HG02571 (cell line): Measurements from ENCODE around the gene TEX264.
"Not testable (repeated sequence)": the region's sequence is repeated elsewhere in the genome, so short reads cannot be mapped to it uniquely, and the experiment has no call there.

Experiments used
- ATAC-seq: cut with Tn5 transposase; IDR thresholded peaks from one replicate; pipeline ENCODE4 v1.9.1; 2021; ENCODE audit warnings: mild to moderate bottlenecking, moderate library complexity; ENCODE audit not compliant: unreplicated experiment

The TEX264 gene

DNA sequence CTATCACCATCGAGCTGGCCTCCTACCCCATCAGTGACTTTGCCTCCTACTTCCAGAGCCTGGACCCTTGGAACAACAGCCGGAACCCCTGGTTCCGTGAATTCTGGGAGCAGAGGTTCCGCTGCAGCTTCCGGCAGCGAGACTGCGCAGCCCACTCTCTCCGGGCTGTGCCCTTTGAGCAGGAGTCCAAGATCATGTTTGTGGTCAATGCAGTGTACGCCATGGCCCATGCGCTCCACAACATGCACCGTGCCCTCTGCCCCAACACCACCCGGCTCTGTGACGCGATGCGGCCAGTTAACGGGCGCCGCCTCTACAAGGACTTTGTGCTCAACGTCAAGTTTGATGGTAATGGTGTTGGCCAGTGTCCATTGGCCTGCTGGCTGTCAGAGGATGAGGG lies 41.9 kb downstream of the TEX264 start:
- ATAC-seq, result no peak

DNA sequence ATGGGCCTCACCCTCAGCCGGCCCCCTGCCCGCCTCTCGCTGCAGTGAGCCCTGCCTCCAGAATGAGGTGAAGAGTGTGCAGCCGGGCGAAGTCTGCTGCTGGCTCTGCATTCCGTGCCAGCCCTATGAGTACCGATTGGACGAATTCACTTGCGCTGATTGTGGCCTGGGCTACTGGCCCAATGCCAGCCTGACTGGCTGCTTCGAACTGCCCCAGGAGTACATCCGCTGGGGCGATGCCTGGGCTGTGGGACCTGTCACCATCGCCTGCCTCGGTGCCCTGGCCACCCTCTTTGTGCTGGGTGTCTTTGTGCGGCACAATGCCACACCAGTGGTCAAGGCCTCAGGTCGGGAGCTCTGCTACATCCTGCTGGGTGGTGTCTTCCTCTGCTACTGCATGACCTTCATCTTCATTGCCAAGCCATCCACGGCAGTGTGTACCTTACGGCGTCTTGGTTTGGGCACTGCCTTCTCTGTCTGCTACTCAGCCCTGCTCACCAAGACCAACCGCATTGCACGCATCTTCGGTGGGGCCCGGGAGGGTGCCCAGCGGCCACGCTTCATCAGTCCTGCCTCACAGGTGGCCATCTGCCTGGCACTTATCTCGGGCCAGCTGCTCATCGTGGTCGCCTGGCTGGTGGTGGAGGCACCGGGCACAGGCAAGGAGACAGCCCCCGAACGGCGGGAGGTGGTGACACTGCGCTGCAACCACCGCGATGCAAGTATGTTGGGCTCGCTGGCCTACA lies 44.4 kb downstream of the TEX264 start:
- ATAC-seq, result no peak

DNA sequence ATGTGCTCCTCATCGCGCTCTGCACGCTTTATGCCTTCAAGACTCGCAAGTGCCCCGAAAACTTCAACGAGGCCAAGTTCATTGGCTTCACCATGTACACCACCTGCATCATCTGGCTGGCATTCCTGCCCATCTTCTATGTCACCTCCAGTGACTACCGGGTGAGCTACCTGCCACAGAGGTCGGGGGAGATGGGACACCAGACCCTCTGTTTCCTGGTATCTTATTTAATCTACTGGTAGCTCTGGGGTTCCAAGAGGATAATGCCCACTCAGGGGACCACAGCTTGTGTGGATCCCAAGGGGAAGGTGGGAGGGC lies 44.9 kb downstream of the TEX264 start:
- no peak for ATAC-seq

DNA sequence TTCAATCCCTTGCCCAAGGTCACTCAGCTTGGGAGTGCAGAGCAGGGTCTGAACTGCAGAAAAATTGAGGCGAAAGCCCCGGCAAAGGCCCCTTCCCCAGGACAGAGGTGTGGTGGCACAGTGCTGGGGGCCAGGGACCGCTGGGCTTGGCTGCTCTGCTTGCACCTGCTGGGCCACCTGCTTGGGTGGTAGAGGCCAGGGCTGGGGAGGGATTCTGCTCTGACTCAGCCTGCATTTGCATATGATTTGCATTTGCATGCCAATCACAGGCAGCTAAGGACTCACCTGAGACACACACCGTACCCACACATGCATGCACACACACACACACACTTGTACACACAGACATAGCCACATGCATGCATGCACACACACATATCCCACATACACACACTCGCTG lies 45.8 kb downstream of the TEX264 start:
- ATAC-seq, result no peak

DNA sequence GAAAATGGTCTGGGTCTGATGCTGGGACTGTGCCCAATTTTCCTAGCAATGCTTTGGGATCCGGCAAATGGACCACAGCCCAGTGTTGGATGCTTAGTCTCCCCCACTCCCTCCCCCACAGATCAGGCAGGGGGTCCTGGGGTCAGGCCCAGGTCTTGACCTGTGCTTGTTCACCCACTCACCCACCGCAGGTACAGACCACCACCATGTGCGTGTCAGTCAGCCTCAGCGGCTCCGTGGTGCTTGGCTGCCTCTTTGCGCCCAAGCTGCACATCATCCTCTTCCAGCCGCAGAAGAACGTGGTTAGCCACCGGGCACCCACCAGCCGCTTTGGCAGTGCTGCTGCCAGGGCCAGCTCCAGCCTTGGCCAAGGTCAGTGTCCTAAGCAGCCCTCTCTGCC lies 46.4 kb downstream of the TEX264 start:
- ATAC-seq, result no peak

DNA sequence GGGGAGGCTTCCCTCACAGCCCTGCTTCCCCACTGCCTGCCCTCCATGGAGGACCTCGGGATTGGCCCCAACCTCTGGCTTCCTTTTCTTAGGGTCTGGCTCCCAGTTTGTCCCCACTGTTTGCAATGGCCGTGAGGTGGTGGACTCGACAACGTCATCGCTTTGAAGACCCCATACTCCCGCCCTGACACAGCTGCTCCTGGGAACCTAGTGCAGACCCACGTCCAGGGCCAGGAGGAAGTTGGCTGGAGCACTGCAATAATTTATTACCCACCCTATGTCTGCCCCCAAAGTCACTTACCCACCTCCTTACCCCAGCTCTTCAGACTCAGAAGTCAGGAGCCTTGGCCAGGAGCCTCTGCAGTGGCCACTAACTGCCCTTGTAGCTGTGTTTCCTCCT lies 46.9 kb downstream of the TEX264 start:
- no peak for ATAC-seq

DNA sequence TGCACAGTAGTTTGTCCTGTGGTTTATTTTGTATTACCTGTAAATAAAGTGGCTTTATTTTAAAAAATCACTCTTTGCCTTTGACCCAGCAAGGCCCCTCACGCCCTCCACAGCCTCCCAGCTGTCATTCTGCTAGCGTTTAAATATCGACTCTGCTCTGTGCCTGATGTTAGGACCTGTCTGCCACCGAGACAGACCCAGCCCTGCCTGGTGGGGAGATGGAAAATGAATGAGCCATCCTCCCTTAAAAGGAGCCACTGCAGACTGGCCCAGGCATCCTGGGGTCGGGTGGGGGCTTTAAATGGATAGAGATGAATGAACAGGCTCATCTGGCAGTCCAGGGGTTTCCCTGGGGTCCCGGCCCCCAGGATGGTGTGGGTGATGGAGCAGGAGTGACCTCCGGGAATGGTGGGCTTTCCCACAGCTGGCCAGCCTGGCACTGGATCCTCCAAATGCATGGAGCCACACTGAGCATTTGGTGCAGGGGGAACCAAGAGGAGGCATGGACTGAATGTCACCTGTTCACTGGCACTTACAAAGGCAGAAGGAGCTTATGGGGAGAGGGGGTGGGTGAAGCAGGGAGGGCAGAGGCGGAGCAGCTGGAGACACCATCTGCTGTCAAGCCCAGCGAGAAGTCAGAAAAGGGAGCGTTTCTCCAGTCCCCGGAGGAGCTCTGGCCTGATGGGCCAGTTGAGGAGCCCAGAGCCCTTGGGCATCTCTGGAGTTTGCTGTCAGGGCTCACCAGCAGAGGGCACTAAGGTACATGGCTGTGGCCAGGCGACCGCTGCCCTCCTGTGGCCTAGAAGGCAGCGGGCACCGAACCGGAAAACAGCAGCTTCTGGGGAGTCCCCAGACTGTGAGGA lies 47.7 kb downstream of the TEX264 start:
- no peak for ATAC-seq

DNA sequence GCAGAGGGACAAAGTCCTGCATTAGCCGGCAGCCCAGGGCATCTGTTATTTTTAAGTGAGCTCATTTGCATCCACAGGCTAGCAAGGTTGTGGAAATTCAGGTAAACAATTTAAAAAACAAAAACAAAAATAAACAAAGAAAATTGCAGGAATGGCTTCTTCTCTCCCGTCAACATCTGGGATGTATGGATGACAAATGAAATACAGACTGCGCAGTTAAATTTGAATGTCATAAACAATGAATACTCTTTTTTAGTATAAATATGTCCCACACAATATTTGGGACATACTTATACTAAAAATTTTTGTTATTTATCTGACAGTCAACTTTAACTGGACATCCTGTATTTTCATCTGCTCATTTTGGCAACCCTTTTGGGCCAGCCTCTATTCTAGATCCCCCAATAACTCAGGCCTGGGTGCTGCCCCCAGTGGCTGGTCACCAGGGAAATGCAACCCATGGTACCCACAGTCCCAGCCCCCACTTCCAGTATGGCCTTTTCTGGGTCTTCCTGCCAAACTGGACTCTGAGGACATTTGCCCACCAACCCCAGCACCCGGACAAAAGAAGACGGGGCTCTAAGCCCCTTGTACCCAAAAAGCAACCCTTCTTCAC lies 48.5 kb downstream of the TEX264 start:
- ATAC-seq, result no peak

DNA sequence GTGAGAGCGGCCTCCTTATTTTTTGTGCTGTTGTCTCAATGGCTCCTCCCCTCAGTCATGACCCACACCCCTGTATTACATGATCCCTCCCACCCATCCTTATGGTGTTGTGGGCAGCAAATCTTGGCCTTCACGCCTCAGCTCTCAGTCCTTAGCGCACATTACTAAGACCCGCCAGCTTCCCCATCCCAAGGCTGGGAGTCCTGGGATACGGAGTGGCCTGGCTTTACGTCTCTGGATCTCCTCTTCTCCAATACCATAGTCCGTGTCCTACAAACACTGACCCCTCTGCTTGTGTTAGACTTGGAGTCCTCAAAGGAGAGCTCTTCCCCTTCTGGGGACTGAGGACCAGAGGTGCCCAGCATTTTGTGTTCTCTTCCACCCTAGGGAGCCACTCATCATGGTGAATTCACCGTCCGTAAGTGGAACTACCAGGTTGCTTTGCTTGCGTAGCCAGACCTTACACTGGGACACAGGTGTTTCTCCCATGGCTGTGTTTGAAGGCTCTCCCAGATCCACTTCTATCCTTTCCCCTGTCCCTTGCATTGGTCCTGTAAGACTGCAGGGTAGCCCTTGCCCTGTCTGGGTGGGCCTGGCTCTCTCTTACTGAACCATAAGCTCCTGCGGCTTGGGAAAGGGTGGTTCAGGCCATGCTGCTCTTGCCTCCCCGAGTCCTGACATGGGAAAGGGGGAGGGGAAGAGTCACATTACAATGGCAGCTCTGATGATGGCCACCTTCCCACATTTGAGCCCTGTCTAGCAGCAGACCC lies 49.4 kb downstream of the TEX264 start:
- no peak for ATAC-seq

DNA sequence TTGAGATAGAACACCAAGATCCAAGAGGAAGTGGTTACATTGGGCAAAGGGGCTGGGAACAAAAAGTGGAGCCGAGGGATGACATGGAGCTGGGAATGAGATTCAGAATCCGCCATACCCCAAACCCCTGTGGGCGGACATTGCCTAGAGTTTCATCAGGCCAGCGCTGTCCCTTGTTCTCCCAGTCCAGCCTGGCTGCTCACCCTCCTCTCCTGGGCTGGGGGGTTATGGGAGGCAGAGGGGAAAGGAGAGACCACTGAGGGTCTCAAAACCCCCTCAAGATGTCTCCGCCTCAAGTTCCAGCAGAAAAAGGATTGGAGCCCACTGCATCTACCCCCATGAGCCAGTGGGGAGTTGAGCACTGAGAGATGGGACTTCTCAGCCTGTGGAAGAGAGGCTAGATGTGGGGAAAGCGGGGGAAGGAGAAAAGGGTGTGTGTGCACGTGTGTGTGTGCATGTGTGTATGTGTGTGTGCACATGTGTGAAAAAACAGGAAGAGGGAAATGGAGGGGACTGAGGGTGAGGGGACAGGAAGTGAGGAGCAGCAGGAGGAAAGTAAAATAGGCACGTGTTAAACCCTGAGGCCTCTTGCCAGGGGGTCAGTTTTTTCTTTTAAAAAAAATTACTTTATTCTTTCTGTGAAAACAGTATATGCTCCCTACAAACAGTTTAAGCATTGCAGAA lies 50.2 kb downstream of the TEX264 start:
- ATAC-seq, result no peak

DNA sequence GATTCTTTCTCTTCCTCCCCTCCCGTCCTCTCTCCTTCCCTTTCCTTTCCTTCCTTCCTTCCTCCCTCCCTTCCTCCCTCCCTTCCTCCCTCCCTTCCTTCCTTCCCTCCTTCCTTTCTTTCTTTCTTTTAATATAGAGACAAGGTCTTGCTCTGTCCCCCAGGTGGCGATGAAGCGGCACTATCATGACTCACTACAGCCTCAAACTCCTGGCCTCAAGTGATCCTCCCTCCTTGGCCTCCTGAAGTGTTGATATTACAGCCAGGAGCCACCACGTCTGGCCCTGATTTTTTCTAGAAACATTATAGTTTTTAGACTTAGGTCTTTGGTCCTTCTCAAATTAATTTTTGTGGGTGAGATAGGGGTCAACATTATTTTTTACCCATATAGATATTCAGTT lies 51.3 kb downstream of the TEX264 start:
- ATAC-seq, result no peak

DNA sequence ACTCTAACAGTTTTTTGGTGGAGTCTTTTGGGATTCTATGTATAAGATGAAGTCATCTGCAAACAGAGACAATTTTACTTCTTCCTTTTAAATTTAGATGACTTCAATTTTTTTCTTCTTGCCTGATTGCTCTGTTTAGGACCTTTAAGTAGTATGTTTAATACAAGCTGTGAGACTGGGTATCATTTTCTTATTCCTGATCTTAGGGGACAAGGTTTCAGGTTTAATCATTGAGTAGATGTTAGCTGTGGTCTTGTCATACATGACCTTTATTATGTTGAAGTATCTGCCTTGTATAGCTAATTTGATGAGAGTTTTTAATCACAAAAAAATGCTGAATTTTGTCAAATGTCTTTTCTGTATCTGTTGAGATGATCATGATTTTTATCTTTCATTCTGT lies 56.4 kb downstream of the TEX264 start:
- ATAC-seq, result no peak

DNA sequence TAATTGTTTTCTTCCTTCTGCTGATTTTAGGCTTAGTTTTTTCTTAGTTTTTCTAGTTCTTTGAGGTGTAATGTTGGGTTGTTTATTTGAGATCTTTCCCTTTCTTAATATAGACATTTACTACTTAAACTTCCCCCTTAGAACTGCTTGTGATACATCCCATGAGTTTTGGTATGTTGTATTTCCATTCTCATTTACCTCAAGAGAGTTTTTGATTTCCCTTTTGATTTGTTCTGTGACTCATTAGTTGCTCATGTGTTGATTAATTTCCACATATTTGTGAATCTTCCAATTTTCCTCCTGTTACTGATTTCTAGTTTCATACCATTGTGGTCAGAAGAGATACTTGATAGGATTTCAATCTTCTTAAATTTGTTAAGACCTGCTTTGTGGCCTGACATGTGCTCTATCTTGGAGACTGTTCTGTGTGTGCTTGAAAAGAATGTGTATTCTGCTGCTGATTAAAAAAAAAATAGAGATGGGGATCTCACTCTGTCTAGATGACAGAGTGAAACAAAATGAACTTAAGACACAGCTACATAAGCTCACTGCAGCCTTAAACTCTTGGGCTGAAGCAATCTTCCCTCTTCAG lies 58.1 kb downstream of the TEX264 start:
- no peak for ATAC-seq

DNA sequence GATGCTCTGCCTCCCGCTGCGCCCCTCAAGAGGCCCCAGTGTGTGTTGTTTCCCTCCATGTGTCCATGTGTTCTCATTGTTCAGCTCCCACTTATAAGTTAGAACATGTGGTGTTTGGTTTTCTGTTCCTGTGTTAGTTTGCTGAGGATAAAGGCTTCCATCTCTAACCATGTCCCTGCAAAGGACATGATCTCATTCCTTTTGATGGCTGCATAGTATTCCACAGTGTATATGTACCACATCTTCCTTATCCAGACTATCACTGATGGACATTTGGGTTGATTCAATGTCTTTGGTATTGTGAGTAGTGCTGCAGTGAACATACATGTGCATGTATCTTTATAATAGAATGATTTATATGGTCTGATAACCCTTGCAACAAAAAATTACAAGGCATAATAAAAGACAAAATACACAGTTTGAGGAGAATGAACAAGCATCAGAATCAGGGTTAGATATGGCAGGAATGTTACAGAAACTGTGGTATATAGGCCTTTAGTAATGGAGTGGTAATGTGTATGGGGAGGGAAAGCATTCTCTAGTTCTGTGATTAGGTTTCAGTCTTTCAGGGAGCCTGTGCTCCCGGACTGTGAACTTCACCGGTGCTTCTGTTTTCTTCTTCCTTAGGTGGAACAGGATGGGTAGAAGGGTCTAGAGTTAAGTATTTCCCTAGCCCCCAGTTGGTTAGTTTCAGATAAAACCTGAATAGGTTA lies 63.0 kb downstream of the TEX264 start:
- no peak for ATAC-seq

DNA sequence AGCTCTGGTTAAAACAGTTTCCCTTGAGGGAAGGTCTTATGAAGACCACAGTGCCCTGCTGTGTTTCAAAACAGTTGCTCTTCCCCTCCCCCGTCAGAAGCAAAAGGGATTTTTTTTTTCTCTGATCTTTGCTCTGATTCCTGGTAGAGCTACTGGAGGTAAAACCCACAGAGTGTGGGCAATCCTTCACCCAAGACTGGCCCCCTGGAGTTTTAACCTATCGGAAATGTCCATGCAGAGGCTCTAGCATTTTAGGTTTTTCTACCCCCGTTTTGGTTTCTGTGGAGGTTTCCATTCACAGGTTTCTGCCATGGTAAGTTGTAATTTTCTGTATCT lies 63.5 kb downstream of the TEX264 start:
- ATAC-seq, result no peak

DNA sequence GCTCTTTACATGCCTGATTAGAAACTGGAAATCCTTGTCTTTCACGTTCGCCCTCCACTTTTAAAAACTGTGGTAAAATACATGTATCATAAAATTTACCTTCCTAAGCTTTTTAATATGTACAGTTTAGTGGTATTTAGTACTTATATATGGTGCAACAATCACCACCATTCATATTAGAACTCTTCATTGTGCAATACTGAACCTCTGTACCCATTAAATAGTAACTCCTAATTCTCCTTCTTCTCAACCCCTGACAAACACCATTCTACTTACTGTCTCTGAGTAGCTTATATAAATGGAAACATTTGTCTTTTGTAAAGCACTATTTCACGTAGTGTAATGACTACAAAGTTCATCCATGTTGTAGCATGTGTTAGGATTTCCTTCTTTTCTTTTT lies 64.0 kb downstream of the TEX264 start:
- ATAC-seq, result no peak

DNA sequence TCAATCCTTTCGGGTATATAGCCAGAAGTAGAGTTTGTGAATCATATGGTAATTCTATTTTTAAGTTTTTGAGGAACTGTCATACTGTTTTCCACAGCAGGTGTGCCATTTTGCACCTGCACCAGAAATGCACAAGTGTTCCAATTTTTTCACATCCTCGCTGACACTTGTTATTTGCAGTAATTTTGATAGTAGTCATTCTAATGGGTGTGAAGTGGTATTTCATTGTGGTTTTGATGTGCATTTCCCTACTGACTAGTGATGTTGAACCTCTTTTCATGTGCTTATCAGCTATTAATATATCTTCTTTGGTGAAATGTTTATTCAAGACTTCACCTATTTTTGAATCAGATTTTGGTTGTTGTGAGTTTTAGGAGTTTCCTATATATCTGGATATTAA lies 64.9 kb downstream of the TEX264 start:
- no peak for ATAC-seq

DNA sequence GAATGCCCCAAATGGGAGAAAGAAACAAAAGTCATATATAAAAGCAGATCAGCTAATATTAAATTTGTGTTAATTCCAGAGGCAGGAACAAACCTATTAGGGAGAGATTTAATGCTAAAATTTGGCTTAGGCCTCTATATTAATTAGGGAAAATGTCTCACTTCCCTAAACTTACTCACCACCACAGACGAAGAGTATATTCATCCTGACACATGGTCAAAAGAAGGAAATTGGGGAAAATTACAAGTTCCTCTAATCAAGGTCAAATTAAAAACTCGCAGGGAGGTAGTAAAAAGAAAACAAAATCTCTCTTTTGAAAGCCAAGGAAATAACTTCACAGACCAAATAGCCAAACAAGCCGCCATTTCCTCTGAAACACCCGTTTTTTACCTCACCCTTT lies 68.1 kb downstream of the TEX264 start:
- ATAC-seq, result no peak

DNA sequence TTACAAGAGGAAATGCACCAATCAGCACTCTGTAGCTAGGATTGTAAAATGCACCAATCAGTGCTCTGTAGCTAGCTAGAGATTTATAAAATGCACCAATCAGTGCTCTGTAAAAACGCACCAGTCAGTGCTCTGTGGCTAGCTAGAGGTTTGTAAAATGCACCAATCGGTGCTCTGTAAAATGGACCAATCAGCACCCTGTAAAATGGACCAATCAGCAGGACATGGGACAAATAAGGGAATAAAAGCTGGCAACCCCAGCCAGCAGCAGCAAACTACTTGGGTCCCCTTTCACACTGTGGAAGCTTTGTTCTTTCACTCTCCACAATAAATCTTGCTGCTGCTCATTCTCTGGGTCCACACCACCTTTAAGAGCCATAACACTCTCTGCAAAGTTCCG lies 71.3 kb downstream of the TEX264 start:
- ATAC-seq, result not testable (repeated sequence)

DNA sequence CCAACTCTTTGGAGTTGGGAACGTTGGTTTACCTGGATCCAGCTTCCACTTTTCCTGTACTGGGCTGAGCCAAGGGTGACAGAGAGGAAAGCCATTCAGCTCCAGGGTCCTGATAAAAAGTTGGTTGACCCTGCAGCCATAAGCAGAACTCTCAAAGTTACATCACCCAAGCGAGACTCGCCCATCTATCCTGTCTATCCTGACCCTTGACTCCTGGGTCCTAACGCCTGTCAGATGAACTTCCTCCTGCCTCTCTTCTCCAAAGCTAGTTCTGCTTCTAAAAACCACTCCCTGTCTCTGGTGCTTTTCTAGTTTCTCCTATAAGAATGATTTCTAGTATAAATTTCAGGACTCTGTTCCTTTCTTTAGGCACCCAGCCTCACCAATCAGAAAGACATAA lies 71.9 kb downstream of the TEX264 start:
- not testable (repeated sequence) for ATAC-seq
